ENCODE data around the gene HTD2. TPM values are rescaled to one million over a fixed set of nuclear protein-coding genes. Genes with fewer than 3 reads are reported as not detected.

The HTD2 gene
- total RNA-seq, 1 experiment from 2014 or later = 7.4 TPM

- no peak overlapping the region for H2AFZ ChIP-seq
- H3K9me3 ChIP-seq (ENCODE audit: insufficient read depth, low read depth) = no peaks in the 10 kb centered on the region; the same call in 1 of the 2 replicates
- intact Hi-C loops (cut with micrococcal nuclease; ENCODE audit: unreplicated experiment) = no loop called here
- BruUV-seq (replicated peaks) = no TSS peak
- no peak overlapping the region for H3K4me3 ChIP-seq
- H4K20me1 ChIP-seq (ENCODE audit: insufficient read depth) = no peaks in the 10 kb centered on the region
- H3F3A ChIP-seq (ENCODE audit: insufficient read depth, low read depth) = peaks cover 4% of the 10 kb centered on the region; the same call in 1 of the 2 replicates
- no peak for DNase-seq
- ChIA-PET POLR2A (ENCODE audit: unreplicated experiment) (no interaction called here), CTCF (interaction anchor here (0.7 kb wide), 1 partner anchor 10 kb away, joined by 4 read pairs; no protein-coding TSS in a partner anchor)
- no peaks in the 10 kb centered on the region for H3K36me3 ChIP-seq (ENCODE audit: low read depth)
- H3K27me3 ChIP-seq (ENCODE audit: insufficient read depth, low read depth) = no peaks in the 10 kb centered on the region
- H3K9me2 ChIP-seq (ENCODE audit: insufficient read depth) = no peaks in the 10 kb centered on the region
- no peaks in the 10 kb centered on the region for H3K79me2 ChIP-seq (ENCODE audit: low read depth)
- no peak overlapping the region for H3K4me2 ChIP-seq
- H3K4me1 ChIP-seq (replicated peaks; ENCODE audit: insufficient read depth) = peaks cover 17% of the 10 kb centered on the region
- no peak overlapping the region for H3K27ac ChIP-seq
- TF ChIP-seq EZH2 (IDR thresholded peaks at IDR 0.05; ENCODE audit: low read depth) = no peak
- no peak for TF ChIP-seq CTCF (conservative IDR thresholded peaks at IDR 0.05)
Observed at GRCh38 chr3:58352626-58353025, 46.3 kb downstream of the HTD2 start.

- ChIA-PET CTCF (no interaction called here), POLR2A (ENCODE audit: unreplicated experiment) (interaction anchor here (0.6 kb wide), 1 partner anchor 725 kb away, joined by 4 read pairs; no protein-coding TSS in a partner anchor)
- H4K20me1 ChIP-seq (ENCODE audit: insufficient read depth) = no peaks in the 10 kb centered on the region
- no peaks in the 10 kb centered on the region for H3K79me2 ChIP-seq (ENCODE audit: low read depth)
- no peak overlapping the region for H3K4me3 ChIP-seq
- TF ChIP-seq EZH2 (IDR thresholded peaks at IDR 0.05; ENCODE audit: low read depth) (no peak), CTCF (conservative IDR thresholded peaks at IDR 0.05) (no peak)
- H3K36me3 ChIP-seq (ENCODE audit: low read depth) = no peaks in the 10 kb centered on the region
- H3F3A ChIP-seq (ENCODE audit: insufficient read depth, low read depth) = peaks cover 4% of the 10 kb centered on the region; the same call in 1 of the 2 replicates
- no peak overlapping the region for H2AFZ ChIP-seq
- intact Hi-C loops (cut with micrococcal nuclease; ENCODE audit: unreplicated experiment) = no loop called here
- DNase-seq = no peak
- no peaks in the 10 kb centered on the region for H3K9me3 ChIP-seq (ENCODE audit: insufficient read depth, low read depth)
- no peak overlapping the region for H3K27ac ChIP-seq
- H3K4me1 ChIP-seq (replicated peaks; ENCODE audit: insufficient read depth) = peaks cover 17% of the 10 kb centered on the region
- no peak overlapping the region for H3K4me2 ChIP-seq
- H3K27me3 ChIP-seq (ENCODE audit: insufficient read depth, low read depth) = no peaks in the 10 kb centered on the region
- no peaks in the 10 kb centered on the region for H3K9me2 ChIP-seq (ENCODE audit: insufficient read depth)
- no TSS peak for BruUV-seq (replicated peaks)
Observed at GRCh38 chr3:58353722-58354553, 47.6 kb downstream of the HTD2 start.

- no peak overlapping the region for H3K27ac ChIP-seq
- intact Hi-C loops (cut with micrococcal nuclease; ENCODE audit: unreplicated experiment) = no loop called here
- H3K4me3 ChIP-seq = no peak overlapping the region
- no peaks in the 10 kb centered on the region for H4K20me1 ChIP-seq (ENCODE audit: insufficient read depth)
- no peaks in the 10 kb centered on the region for H3K27me3 ChIP-seq (ENCODE audit: insufficient read depth, low read depth)
- peaks cover under 1% of the 10 kb centered on the region; the same call in 1 of the 2 replicates for H3F3A ChIP-seq (ENCODE audit: insufficient read depth, low read depth)
- TF ChIP-seq EZH2 (IDR thresholded peaks at IDR 0.05; ENCODE audit: low read depth) (no peak), CTCF (conservative IDR thresholded peaks at IDR 0.05) (no peak)
- no peaks in the 10 kb centered on the region for H3K79me2 ChIP-seq (ENCODE audit: low read depth)
- no peak overlapping the region for H3K4me2 ChIP-seq
- H2AFZ ChIP-seq = no peak overlapping the region
- BruUV-seq (replicated peaks) = no TSS peak
- no peaks in the 10 kb centered on the region for H3K36me3 ChIP-seq (ENCODE audit: low read depth)
- no peaks in the 10 kb centered on the region for H3K9me2 ChIP-seq (ENCODE audit: insufficient read depth)
- ChIA-PET CTCF (no interaction called here), POLR2A (ENCODE audit: unreplicated experiment) (interaction anchor here (0.7 kb wide), 1 partner anchor 58 kb away, joined by 3 read pairs; no protein-coding TSS in a partner anchor)
- no peak for DNase-seq
- peaks cover 11% of the 10 kb centered on the region for H3K4me1 ChIP-seq (replicated peaks; ENCODE audit: insufficient read depth)
- no peaks in the 10 kb centered on the region for H3K9me3 ChIP-seq (ENCODE audit: insufficient read depth, low read depth)
Observed at GRCh38 chr3:58355179-58355578, 48.9 kb downstream of the HTD2 start.

All from PC-9 (cell line).